ENCODE measurements around the gene TSC22D3. TPM values are rescaled to one million over a fixed set of nuclear protein-coding genes. Genes with fewer than 3 reads are reported as not detected.
"Not testable (repeated sequence)": the region's sequence is repeated elsewhere in the genome, so short reads cannot be mapped to it uniquely, and the experiment has no call there.

TSC22D3 gene
- total RNA-seq, 1 donor, result 1,104 TPM

GRCh38 chrX:107675823-107676555 is 99.6 kb downstream of the TSC22D3 start:
- Histone ChIP-seq H3K9me3 (ENCODE audit: low read depth, low read length) (no peaks in the 10 kb centered on the region), H3K4me3 (ENCODE audit: low read length) (peak overlapping the region; percentile 60), H3K27me3 (ENCODE audit: insufficient read depth, low read length) (no peaks in the 10 kb centered on the region)

GRCh38 chrX:107675365-107675654 is 100.3 kb downstream of the TSC22D3 start:
- H3K27me3 ChIP-seq (ENCODE audit: insufficient read depth, low read length), result no peaks in the 10 kb centered on the region
- no peaks in the 10 kb centered on the region for H3K9me3 ChIP-seq (ENCODE audit: low read depth, low read length)
- H3K4me3 ChIP-seq (ENCODE audit: low read length), result peak overlapping the region; percentile 60
- peaks cover 67% of the 10 kb centered on the region for H3K4me1 ChIP-seq (ENCODE audit: insufficient read depth, low read length)

More at GRCh38 chrX:107675823-107676555, 99.6 kb downstream of the TSC22D3 start:
- peaks cover 67% of the 10 kb centered on the region for H3K4me1 ChIP-seq (ENCODE audit: insufficient read depth, low read length)

GRCh38 chrX:107674480-107675364 is 100.9 kb downstream of the TSC22D3 start:
- Histone ChIP-seq H3K27me3 (ENCODE audit: insufficient read depth, low read length) (no peaks in the 10 kb centered on the region), H3K4me3 (ENCODE audit: low read length) (no peak overlapping the region), H3K4me1 (ENCODE audit: insufficient read depth, low read length) (peaks cover 65% of the 10 kb centered on the region), H3K9me3 (ENCODE audit: low read depth, low read length) (no peaks in the 10 kb centered on the region)

- Histone ChIP-seq H3K9me3 (ENCODE audit: low read depth, low read length) (no peaks in the 10 kb centered on the region), H3K4me3 (ENCODE audit: low read length) (no peak overlapping the region), H3K4me1 (ENCODE audit: insufficient read depth, low read length) (peaks cover 58% of the 10 kb centered on the region), H3K27me3 (ENCODE audit: insufficient read depth, low read length) (no peaks in the 10 kb centered on the region)
These were observed 101.6 kb downstream of the TSC22D3 start for GRCh38 chrX:107673933-107674479.

- H3K27me3 ChIP-seq (ENCODE audit: insufficient read depth, low read length), result no peaks in the 10 kb centered on the region
- H3K9me3 ChIP-seq (ENCODE audit: low read depth, low read length), result no peaks in the 10 kb centered on the region
- H3K4me3 ChIP-seq (ENCODE audit: low read length), result no peak overlapping the region
- peaks cover 52% of the 10 kb centered on the region for H3K4me1 ChIP-seq (ENCODE audit: insufficient read depth, low read length)
These were observed 102.2 kb downstream of the TSC22D3 start for GRCh38 chrX:107673431-107673830.

- Histone ChIP-seq H3K9me3 (ENCODE audit: low read depth, low read length) (no peaks in the 10 kb centered on the region), H3K4me3 (ENCODE audit: low read length) (no peak overlapping the region), H3K4me1 (ENCODE audit: insufficient read depth, low read length) (peaks cover 48% of the 10 kb centered on the region), H3K27me3 (ENCODE audit: insufficient read depth, low read length) (no peaks in the 10 kb centered on the region)
These were observed 102.6 kb downstream of the TSC22D3 start for GRCh38 chrX:107672955-107673378.

GRCh38 chrX:107671256-107671655 is 104.3 kb downstream of the TSC22D3 start:
- peaks cover 36% of the 10 kb centered on the region for H3K4me1 ChIP-seq (ENCODE audit: insufficient read depth, low read length)
- not testable (repeated sequence) for H3K9me3 ChIP-seq (ENCODE audit: low read depth, low read length); H3K27me3 ChIP-seq (ENCODE audit: insufficient read depth, low read length); H3K4me3 ChIP-seq (ENCODE audit: low read length)

GRCh38 chrX:107669885-107670628 is 105.5 kb downstream of the TSC22D3 start:
- peaks cover 24% of the 10 kb centered on the region for H3K4me1 ChIP-seq (ENCODE audit: insufficient read depth, low read length)
- H3K27me3 ChIP-seq (ENCODE audit: insufficient read depth, low read length), result no peaks in the 10 kb centered on the region
- no peak overlapping the region for H3K4me3 ChIP-seq (ENCODE audit: low read length)
- no peaks in the 10 kb centered on the region for H3K9me3 ChIP-seq (ENCODE audit: low read depth, low read length)

GRCh38 chrX:107669261-107669660 is 106.3 kb downstream of the TSC22D3 start:
- Histone ChIP-seq H3K4me3 (ENCODE audit: low read length) (no peak overlapping the region), H3K4me1 (ENCODE audit: insufficient read depth, low read length) (peaks cover 16% of the 10 kb centered on the region), H3K27me3 (ENCODE audit: insufficient read depth, low read length) (no peaks in the 10 kb centered on the region), H3K9me3 (ENCODE audit: low read depth, low read length) (no peaks in the 10 kb centered on the region)

GRCh38 chrX:107668710-107669109 is 106.9 kb downstream of the TSC22D3 start:
- not testable (repeated sequence) for H3K4me3 ChIP-seq (ENCODE audit: low read length); H3K9me3 ChIP-seq (ENCODE audit: low read depth, low read length); H3K27me3 ChIP-seq (ENCODE audit: insufficient read depth, low read length)
- H3K4me1 ChIP-seq (ENCODE audit: insufficient read depth, low read length), result peaks cover 11% of the 10 kb centered on the region

GRCh38 chrX:107667426-107667825 is 108.2 kb downstream of the TSC22D3 start:
- H3K4me1 ChIP-seq (ENCODE audit: insufficient read depth, low read length), result no peaks in the 10 kb centered on the region
- H3K4me3 ChIP-seq (ENCODE audit: low read length), result no peak overlapping the region
- H3K27me3 ChIP-seq (ENCODE audit: insufficient read depth, low read length), result no peaks in the 10 kb centered on the region
- no peaks in the 10 kb centered on the region for H3K9me3 ChIP-seq (ENCODE audit: low read depth, low read length)

GRCh38 chrX:107666931-107667330 is 108.7 kb downstream of the TSC22D3 start:
- H3K4me1 ChIP-seq (ENCODE audit: insufficient read depth, low read length), result no peaks in the 10 kb centered on the region
- H3K9me3 ChIP-seq (ENCODE audit: low read depth, low read length), result no peaks in the 10 kb centered on the region
- no peak overlapping the region for H3K4me3 ChIP-seq (ENCODE audit: low read length)
- H3K27me3 ChIP-seq (ENCODE audit: insufficient read depth, low read length), result no peaks in the 10 kb centered on the region

Data from mononuclear cell (primary cell).